HG03571 (cell line): ENCODE results near the gene SULT2B1.
"Not testable (repeated sequence)": the region's sequence is repeated elsewhere in the genome, so short reads cannot be mapped to it uniquely, and the experiment has no call there.

Source experiments
- ATAC-seq: cut with Tn5 transposase; IDR thresholded peaks from one replicate; pipeline ENCODE4 v1.9.1; 2021; ENCODE audit not compliant: unreplicated experiment

Gene SULT2B1

GRCh38 chr19:48551437-48552302, at the start of gene SULT2B1:
SULT2B1 (plus strand) TSS chr19:48552172; CDS start chr19:48552253, 81 bp downstream.
- no peak for ATAC-seq

- no peak for ATAC-seq
Observed at GRCh38 chr19:48502350-48503018, 49.5 kb upstream of the SULT2B1 start.

GRCh38 chr19:48506138-48506733, 45.7 kb upstream of the SULT2B1 start:
- no peak for ATAC-seq

DNA sequence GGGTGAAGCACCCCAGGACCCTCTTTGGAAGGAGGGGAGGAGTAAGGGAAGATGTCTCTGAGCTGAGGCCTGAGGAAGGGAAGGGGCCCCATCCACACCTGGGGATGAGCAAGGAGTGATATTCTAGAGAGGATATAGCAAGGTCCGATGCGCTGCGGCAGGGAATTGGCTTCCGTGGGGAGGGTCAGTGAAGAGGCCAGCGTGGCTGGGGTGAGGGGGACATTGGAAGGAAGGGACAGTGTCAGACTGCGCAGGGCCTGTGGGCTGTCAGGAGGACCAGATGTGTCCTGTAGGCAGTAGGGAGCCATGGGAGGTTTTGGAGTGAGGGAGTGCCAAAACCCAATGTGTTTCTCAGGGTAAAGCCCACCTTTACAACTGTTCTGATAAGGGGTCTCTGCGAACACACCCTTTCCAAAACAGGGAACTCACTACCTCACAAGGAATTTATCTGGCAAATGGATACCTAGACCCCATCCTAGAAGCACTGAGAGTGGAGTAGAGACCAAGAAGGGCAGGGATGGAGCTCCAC, 44.0 kb upstream of the SULT2B1 start:
- ATAC-seq, result no peak

DNA sequence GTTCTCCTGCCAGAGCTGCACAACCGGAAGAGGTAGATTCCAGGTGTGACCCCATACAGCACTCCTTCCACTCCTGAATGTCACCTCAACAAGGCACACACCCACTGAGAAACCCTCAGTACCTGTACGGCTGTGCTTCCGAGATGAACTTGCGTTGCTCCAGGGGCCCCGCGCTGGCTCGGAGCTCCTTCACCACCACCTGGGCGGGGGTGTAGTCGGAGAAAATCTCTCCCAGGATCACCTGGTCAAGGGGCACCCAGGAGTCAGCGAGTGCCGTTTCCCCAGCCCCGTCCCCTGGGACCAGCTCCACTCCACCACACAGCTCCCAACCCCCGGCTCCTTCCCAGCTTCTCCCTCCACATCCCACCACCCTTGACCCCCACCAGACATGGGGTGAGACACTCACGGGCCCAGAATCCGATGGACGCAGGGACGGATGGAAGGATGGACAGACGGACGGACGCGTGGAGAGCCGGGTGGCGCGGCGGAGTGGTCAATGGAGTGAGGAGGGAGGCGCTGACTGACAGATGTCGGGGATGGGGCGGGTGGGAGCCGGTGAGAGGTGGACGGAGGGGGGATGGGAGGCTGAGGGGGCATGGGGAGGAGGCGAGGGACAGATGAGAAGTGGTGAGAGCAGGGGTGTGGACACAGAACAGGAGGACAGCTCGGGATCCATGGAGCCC, 43.1 kb upstream of the SULT2B1 start:
- no peak for ATAC-seq

GRCh38 chr19:48509467-48510194, 42.3 kb upstream of the SULT2B1 start:
- ATAC-seq, result no peak

GRCh38 chr19:48510421-48511268, 41.3 kb upstream of the SULT2B1 start:
- no peak for ATAC-seq

DNA sequence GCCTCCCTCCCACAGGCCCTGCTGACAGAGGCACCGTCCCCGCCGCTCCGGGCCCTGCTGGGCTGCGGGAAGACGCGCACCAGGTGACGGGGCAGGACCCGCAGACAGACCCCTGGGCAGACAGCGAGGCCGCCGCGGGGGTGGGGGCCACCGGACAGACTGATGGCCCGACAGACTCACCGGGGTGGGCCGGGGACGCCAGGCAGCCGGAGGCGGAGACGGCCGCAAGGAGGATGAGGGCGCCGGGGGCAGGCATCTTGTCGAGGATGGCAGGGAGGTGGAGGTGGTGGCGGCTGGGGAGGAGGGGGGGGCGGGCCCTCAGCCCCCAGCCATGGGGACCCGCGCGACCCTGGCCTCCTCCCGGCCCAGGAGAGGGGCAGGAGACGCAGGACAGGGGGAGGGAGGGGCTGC, 40.6 kb upstream of the SULT2B1 start:
- no peak for ATAC-seq

- ATAC-seq, result no peak
Observed at GRCh38 chr19:48511800-48512503, 40.0 kb upstream of the SULT2B1 start, which contains the start of gene LMTK3. LMTK3 (minus strand) TSS chr19:48511835; CDS start chr19:48511576, 259 bp downstream.

DNA sequence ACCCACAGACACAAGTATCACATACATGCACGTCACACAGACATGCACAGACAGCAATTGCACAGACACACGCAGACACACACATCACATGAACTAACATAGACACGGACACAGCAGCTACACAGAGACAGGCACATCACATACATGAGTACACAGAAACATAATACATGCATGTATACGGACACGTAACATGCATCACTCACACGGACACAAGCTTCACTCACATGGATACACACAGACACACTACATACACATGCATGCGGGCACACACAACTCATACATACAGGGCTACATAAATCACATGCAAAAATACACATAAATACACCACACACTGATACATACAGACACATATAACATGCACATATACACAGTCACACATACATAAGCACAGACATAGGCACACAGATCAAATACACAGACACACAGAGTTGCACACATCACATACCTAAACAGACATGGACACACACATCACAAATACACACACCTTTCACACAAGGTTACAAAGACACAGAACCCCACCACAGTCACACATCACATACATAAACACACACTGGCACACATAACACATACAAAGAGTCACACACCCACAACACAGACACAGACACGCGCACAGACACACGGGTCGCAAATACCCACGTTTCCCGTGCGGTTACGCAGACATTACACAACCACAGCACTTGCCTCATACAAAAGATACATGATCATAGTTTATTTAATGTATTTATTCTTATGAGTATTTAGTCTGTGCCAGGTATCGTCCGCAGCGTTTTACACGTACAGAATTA, 39.3 kb upstream of the SULT2B1 start:
- ATAC-seq, result no peak

DNA sequence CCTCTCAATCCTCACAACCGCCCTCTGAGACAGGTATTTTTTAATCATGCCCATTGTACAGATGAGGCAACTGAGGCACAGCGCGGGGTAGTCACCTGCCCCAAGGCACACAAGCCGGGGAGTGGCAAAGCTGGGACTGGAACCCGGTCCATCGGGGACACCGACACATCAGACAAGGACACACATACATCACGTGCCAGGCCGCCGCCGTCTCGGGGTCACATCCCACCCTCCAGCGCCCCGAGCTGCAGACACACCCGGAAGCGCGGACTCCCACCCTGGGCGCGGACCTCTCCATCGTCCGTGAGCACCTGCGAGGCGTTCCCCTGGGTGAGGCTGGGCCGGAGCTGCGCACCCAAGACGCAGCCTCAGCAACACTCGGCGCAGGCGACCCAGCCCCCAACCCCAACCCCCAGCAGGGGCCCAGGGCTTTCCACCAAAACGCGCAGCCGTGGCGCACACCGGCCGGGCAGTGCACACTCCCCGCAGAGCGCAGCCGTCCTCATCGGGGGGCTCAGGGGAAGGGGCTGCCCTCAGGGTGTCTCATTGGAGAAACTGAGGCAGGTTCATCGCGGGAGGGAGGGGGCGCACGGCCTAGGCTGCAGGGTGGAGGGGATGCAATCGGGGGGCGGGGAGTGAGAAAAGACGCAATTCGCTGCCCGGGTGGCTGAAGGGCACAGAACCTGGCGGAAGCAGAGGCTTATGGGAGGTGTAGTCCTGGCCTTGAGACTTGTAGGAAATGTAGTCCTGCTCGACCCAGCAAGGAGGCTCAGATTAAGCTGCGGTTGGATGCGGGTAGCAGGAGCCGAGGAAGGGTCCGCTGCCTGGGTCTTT, 38.5 kb upstream of the SULT2B1 start:
- ATAC-seq, result no peak

DNA sequence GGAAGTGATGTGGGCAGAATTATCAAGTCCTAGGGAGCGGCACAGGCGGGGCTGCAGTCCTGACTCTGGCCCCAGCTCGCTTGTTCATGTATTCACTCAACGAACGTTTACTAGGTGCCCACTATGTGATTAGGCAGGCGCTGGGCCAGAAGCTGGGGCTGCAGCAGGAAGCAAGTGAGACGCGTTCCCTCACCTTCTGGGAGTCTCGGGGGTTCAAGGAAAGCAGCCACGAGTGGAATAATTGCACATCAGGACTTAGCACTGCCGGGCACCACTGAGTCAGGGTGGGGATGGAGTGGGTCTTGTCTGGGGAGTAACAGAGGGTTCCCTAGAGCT, 37.9 kb upstream of the SULT2B1 start:
- no peak for ATAC-seq

DNA sequence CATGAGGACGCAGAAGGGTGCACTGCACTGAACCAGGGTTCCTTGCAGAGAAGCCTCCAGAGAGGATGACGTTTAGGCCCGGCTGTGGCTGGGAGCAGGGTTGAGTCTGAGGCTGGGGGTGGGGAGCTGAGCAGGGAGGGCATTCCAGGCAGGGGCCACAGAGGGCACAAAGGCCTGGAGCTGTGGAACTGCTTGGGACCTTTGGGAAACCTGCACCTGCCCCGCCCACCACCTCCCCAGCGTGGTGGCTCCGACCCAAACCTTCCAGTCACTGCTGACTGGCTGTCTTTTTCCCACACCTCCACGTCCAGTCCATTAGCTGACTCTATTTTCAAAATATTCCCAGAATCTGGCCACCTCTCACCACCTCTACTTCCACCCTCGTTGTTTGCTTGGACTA, 35.4 kb upstream of the SULT2B1 start:
- ATAC-seq, result no peak

- no peak for ATAC-seq
Observed at GRCh38 chr19:48518207-48518606, 33.8 kb upstream of the SULT2B1 start.

- not testable (repeated sequence) for ATAC-seq
Observed at GRCh38 chr19:48519426-48519825, 32.5 kb upstream of the SULT2B1 start.

DNA sequence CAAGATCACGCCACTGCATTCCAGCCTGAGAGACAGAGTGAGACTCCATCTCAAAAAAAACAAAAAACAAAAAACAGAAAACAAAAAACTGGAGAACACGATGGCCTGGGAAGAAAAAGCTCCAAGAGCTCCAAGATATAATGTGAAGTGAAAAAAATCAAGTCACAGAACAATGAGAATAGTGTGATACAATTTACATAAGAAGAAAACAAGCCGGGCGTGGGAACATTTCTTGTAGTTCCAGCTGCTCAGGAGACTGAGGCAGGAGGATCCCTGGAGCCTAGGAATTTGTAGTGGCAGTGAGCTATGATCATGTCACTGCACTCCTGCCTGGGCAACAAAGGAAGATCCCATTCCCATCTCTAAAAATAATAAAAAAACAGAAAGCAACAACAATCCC, 31.8 kb upstream of the SULT2B1 start:
- ATAC-seq, result no peak

DNA sequence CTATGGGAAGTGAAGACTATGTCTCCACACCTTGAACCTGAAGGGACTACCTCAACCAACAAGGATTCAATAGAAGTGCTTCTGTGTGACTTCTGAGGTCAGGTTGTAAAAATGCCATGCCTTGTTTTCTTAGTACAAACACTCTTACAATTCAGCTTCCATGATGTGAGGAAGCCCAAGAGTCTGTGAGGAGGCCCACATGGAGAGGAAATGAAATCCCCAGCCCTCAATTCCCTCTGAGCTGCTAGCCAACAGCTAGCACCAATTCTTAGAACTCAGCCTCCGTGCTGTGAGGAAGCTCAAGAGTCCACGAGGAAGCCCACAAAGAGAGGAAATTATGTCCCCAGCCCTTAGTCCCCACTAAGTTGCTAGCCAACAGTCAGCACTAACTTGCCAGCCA, 27.8 kb upstream of the SULT2B1 start:
- ATAC-seq, result no peak
